ENCODE results near the gene WDR48.

WDR48 gene

GRCh38 chr3:39100500-39100886 is 48.7 kb downstream of the WDR48 start:
- Mint-ChIP-seq H3K27ac (no peak overlapping the region), H3K36me3 (peaks cover 10% of the 10 kb centered on the region)

GRCh38 chr3:39101022-39101689 is 49.3 kb downstream of the WDR48 start:
- peak; percentile 86 for ATAC-seq (ENCODE audit: low read depth)
- peak in 1 of 2 donors; percentile 52 for DNase-seq (ENCODE audit: low spot score in 2 of 2)
- H3K4me1 Mint-ChIP-seq = peaks cover 31% of the 10 kb centered on the region
- peaks cover 10% of the 10 kb centered on the region for H3K36me3 Mint-ChIP-seq
- H3K27me3 Mint-ChIP-seq = no peaks in the 10 kb centered on the region
- H3K4me3 Mint-ChIP-seq = no peak overlapping the region
- no peaks in the 10 kb centered on the region for H3K9me3 Mint-ChIP-seq
- peak overlapping the region; percentile 32 for H3K27ac Mint-ChIP-seq

More at GRCh38 chr3:39100500-39100886, 48.7 kb downstream of the WDR48 start:
- Mint-ChIP-seq H3K4me1 (peaks cover 24% of the 10 kb centered on the region), H3K4me3 (no peak overlapping the region), H3K27me3 (no peaks in the 10 kb centered on the region), H3K9me3 (no peaks in the 10 kb centered on the region)
- DNase-seq (ENCODE audit: low spot score in 2 of 2) = no peak
- no peak for ATAC-seq (ENCODE audit: low read depth)

- no peak overlapping the region for H3K4me3 Mint-ChIP-seq
- peaks cover 38% of the 10 kb centered on the region for H3K4me1 Mint-ChIP-seq
- peak overlapping the region; percentile 32 for H3K27ac Mint-ChIP-seq
- no peaks in the 10 kb centered on the region for H3K9me3 Mint-ChIP-seq
- DNase-seq (ENCODE audit: low spot score in 2 of 2) (peak in 1 of 2 donors; percentile 10), ATAC-seq (ENCODE audit: low read depth) (no peak)
- peaks cover 6% of the 10 kb centered on the region for H3K36me3 Mint-ChIP-seq
- H3K27me3 Mint-ChIP-seq = no peaks in the 10 kb centered on the region
Measured at GRCh38 chr3:39102504-39103323, 50.9 kb downstream of the WDR48 start.

- no peak overlapping the region for H3K4me3 Mint-ChIP-seq
- H3K4me1 Mint-ChIP-seq = peaks cover 44% of the 10 kb centered on the region
- peak overlapping the region; percentile 32 for H3K27ac Mint-ChIP-seq
- H3K27me3 Mint-ChIP-seq = no peaks in the 10 kb centered on the region
- H3K36me3 Mint-ChIP-seq = peaks cover 6% of the 10 kb centered on the region
- no peaks in the 10 kb centered on the region for H3K9me3 Mint-ChIP-seq
- DNase-seq (ENCODE audit: low spot score in 2 of 2) = no peak
- no peak for ATAC-seq (ENCODE audit: low read depth)
Measured at GRCh38 chr3:39103324-39103693, 51.5 kb downstream of the WDR48 start.

GRCh38 chr3:39103791-39104552 is 52.2 kb downstream of the WDR48 start:
- Mint-ChIP-seq H3K4me3 (no peak overlapping the region), H3K4me1 (peaks cover 49% of the 10 kb centered on the region), H3K27me3 (no peaks in the 10 kb centered on the region), H3K27ac (peak overlapping the region; percentile 32), H3K36me3 (peaks cover 6% of the 10 kb centered on the region), H3K9me3 (no peaks in the 10 kb centered on the region)
- DNase-seq (ENCODE audit: low spot score in 2 of 2) (no peak), ATAC-seq (ENCODE audit: low read depth) (no peak)

GRCh38 chr3:39104961-39105686 is 53.3 kb downstream of the WDR48 start:
- DNase-seq (ENCODE audit: low spot score in 2 of 2) (no peak), ATAC-seq (ENCODE audit: low read depth) (no peak)
- H3K27me3 Mint-ChIP-seq = no peaks in the 10 kb centered on the region
- no peaks in the 10 kb centered on the region for H3K9me3 Mint-ChIP-seq
- H3K27ac Mint-ChIP-seq = peak overlapping the region; percentile 15
- no peak overlapping the region for H3K4me3 Mint-ChIP-seq
- H3K36me3 Mint-ChIP-seq = peaks cover 8% of the 10 kb centered on the region
- peaks cover 55% of the 10 kb centered on the region for H3K4me1 Mint-ChIP-seq

GRCh38 chr3:39105687-39106063 is 53.9 kb downstream of the WDR48 start:
- peaks cover 55% of the 10 kb centered on the region for H3K4me1 Mint-ChIP-seq
- DNase-seq (ENCODE audit: low spot score in 2 of 2) (no peak), ATAC-seq (ENCODE audit: low read depth) (no peak)
- peak overlapping the region; percentile 15 for H3K27ac Mint-ChIP-seq
- no peaks in the 10 kb centered on the region for H3K27me3 Mint-ChIP-seq
- no peaks in the 10 kb centered on the region for H3K9me3 Mint-ChIP-seq
- H3K36me3 Mint-ChIP-seq = peaks cover 8% of the 10 kb centered on the region
- H3K4me3 Mint-ChIP-seq = peak overlapping the region; percentile 83

- DNase-seq (ENCODE audit: low spot score in 2 of 2) (no peak), ATAC-seq (ENCODE audit: low read depth) (no peak)
- H3K4me1 Mint-ChIP-seq = peaks cover 52% of the 10 kb centered on the region
- no peaks in the 10 kb centered on the region for H3K9me3 Mint-ChIP-seq
- H3K36me3 Mint-ChIP-seq = peaks cover 8% of the 10 kb centered on the region
- H3K27ac Mint-ChIP-seq = peak overlapping the region; percentile 15
- peak overlapping the region; percentile 83 for H3K4me3 Mint-ChIP-seq
- H3K27me3 Mint-ChIP-seq = no peaks in the 10 kb centered on the region
Measured at GRCh38 chr3:39106281-39106811, 54.5 kb downstream of the WDR48 start.

- peaks cover 13% of the 10 kb centered on the region for H3K36me3 Mint-ChIP-seq
- H3K4me1 Mint-ChIP-seq = peaks cover 50% of the 10 kb centered on the region
- no peaks in the 10 kb centered on the region for H3K27me3 Mint-ChIP-seq
- H3K9me3 Mint-ChIP-seq = no peaks in the 10 kb centered on the region
- no peak for ATAC-seq (ENCODE audit: low read depth)
- peak overlapping the region; percentile 15 for H3K27ac Mint-ChIP-seq
- peak overlapping the region; percentile 83 for H3K4me3 Mint-ChIP-seq
- DNase-seq (ENCODE audit: low spot score in 2 of 2) = no peak
Measured at GRCh38 chr3:39106851-39107387, 55.1 kb downstream of the WDR48 start.

- DNase-seq (ENCODE audit: low spot score in 2 of 2) (peak; percentile 39 to 65), ATAC-seq (ENCODE audit: low read depth) (peak; percentile 48)
- Mint-ChIP-seq H3K9me3 (no peaks in the 10 kb centered on the region), H3K4me1 (peaks cover 45% of the 10 kb centered on the region), H3K4me3 (peak within 1 kb of the TSS; percentile 98), H3K27me3 (no peaks in the 10 kb centered on the region), H3K27ac (peak within 1 kb of the TSS; percentile 93), H3K36me3 (peaks cover 15% of the 10 kb centered on the region)
Measured at GRCh38 chr3:39107388-39108199, 55.8 kb downstream of the WDR48 start, which contains the start of the genes GORASP1 and TTC21A. GORASP1 (minus strand) TSS chr3:39107627; CDS start chr3:39107541, 86 bp downstream. TTC21A (plus strand) TSS chr3:39107680; CDS start chr3:39107838, 158 bp downstream.

- H3K36me3 Mint-ChIP-seq = peaks cover 17% of the 10 kb centered on the region
- DNase-seq (ENCODE audit: low spot score in 2 of 2) (peak in 1 of 2 donors; percentile 59), ATAC-seq (ENCODE audit: low read depth) (peak; percentile 85)
- H3K4me1 Mint-ChIP-seq = peaks cover 44% of the 10 kb centered on the region
- peak overlapping the region; percentile 98 for H3K4me3 Mint-ChIP-seq
- no peaks in the 10 kb centered on the region for H3K27me3 Mint-ChIP-seq
- peak overlapping the region; percentile 93 for H3K27ac Mint-ChIP-seq
- no peaks in the 10 kb centered on the region for H3K9me3 Mint-ChIP-seq
Measured at GRCh38 chr3:39108200-39108710, 56.4 kb downstream of the WDR48 start.

GRCh38 chr3:39109086-39109485 is 57.3 kb downstream of the WDR48 start:
- Mint-ChIP-seq H3K27me3 (no peaks in the 10 kb centered on the region), H3K4me3 (no peak overlapping the region), H3K27ac (peak overlapping the region; percentile 93), H3K4me1 (peaks cover 40% of the 10 kb centered on the region), H3K36me3 (peaks cover 17% of the 10 kb centered on the region), H3K9me3 (no peaks in the 10 kb centered on the region)
- ATAC-seq (ENCODE audit: low read depth) (no peak), DNase-seq (ENCODE audit: low spot score in 2 of 2) (no peak)

All from memory B cell (primary cell).